Measurements from ENCODE around the gene DUSP22. TPM values are rescaled to one million over a fixed set of nuclear protein-coding genes. Genes with fewer than 3 reads are reported as not detected.

DUSP22 gene
- total RNA-seq, 1 experiment from 2014 or later: 19.2 TPM

DNA sequence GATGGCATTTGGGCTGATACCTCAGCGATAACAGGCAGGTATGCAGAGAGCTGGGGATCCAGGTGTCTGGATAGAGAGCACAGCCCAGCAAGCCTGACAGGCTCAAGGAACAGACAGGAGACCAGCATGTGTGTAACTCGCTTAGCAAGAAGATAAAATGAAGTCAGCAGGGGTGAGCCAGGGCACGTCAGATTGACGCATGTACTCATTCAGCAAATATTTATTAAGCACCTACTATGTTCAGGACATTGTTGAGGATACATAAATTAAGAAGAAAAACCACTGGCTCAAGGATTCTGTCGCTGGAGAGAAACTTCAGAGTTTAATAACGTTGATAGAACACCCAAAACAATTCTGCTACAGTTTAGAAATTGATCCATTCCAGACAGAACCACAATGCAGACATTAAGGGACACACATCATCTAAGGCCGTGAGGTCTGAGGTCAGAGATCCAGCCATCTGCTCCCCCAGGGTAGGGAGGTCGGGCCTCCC lies 1.0 kb upstream of the DUSP22 start:
- CTCF ChIA-PET: no interaction called here
- H3K4me2 ChIP-seq (ENCODE audit: low read length): peak overlapping the region; percentile 95
- no peaks in the 10 kb centered on the region for H3K9me2 ChIP-seq (ENCODE audit: insufficient read depth)
- RAD21 ChIA-PET (ENCODE audit: low non-redundant PET in 1 of 2, low total read pairs in 2 of 2, uncharacterized antibody in 2 of 2, unreplicated experiment in 2 of 2): no interaction called here
- H3K79me2 ChIP-seq (ENCODE audit: insufficient read depth, low read length): no peaks in the 10 kb centered on the region
- DNase-seq (ENCODE audit: low read depth, low spot score) (no peak), ATAC-seq (peak; percentile 16)
- peak overlapping the region; percentile 73 for H3K9ac ChIP-seq (ENCODE audit: low read length)
- H3K4me1 ChIP-seq (ENCODE audit: control insufficient read depth in 1 of 2, insufficient read depth in 2 of 2, low read length in 2 of 2): peaks cover 11 to 17% of the 10 kb centered on the region in 2 experiments; a peak in 3 of 4 replicates
- POLR2A ChIA-PET: no interaction called here
- H3K27me3 ChIP-seq (ENCODE audit: insufficient read depth, low read length): peaks cover 10% of the 10 kb centered on the region; the same call in 1 of the 2 replicates
- no peaks in the 10 kb centered on the region for H3K9me3 ChIP-seq (ENCODE audit: control insufficient read depth in 1 of 2, insufficient read depth in 1 of 2, low read depth in 1 of 2, low read length in 2 of 2)
- no peaks in the 10 kb centered on the region for H4K20me1 ChIP-seq (ENCODE audit: insufficient read depth)
- H2AFZ ChIP-seq (ENCODE audit: low read depth, low read length, poor library complexity, severe bottlenecking): no peak overlapping the region
- BruUV-seq (replicated peaks): TSS peak; percentile 90
- no peak for TF ChIP-seq SRF (IDR thresholded peaks at IDR 0.05; ENCODE audit: low read depth)
- no peak for TF ChIP-seq RAD21 (IDR thresholded peaks at IDR 0.05; ENCODE audit: low read depth)
- no peak for TF ChIP-seq ELF1 (IDR thresholded peaks at IDR 0.05; ENCODE audit: borderline replicate concordance, low read depth)
- TF ChIP-seq, protein P1, sequence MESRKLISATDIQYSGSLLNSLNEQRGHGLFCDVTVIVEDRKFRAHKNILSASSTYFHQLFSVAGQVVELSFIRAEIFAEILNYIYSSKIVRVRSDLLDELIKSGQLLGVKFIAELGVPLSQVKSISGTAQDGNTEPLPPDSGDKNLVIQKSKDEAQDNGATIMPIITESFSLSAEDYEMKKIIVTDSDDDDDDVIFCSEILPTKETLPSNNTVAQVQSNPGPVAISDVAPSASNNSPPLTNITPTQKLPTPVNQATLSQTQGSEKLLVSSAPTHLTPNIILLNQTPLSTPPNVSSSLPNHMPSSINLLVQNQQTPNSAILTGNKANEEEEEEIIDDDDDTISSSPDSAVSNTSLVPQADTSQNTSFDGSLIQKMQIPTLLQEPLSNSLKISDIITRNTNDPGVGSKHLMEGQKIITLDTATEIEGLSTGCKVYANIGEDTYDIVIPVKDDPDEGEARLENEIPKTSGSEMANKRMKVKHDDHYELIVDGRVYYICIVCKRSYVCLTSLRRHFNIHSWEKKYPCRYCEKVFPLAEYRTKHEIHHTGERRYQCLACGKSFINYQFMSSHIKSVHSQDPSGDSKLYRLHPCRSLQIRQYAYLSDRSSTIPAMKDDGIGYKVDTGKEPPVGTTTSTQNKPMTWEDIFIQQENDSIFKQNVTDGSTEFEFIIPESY (IDR thresholded peaks at IDR 0.05; ENCODE audit: extremely low read depth, insufficient replicate concordance, low read length): no peak
- TF ChIP-seq EZH2 (IDR thresholded peaks at IDR 0.05): no peak
- no peak for TF ChIP-seq SP1 (IDR thresholded peaks at IDR 0.05; ENCODE audit: low read depth)
- TF ChIP-seq, protein P2, sequence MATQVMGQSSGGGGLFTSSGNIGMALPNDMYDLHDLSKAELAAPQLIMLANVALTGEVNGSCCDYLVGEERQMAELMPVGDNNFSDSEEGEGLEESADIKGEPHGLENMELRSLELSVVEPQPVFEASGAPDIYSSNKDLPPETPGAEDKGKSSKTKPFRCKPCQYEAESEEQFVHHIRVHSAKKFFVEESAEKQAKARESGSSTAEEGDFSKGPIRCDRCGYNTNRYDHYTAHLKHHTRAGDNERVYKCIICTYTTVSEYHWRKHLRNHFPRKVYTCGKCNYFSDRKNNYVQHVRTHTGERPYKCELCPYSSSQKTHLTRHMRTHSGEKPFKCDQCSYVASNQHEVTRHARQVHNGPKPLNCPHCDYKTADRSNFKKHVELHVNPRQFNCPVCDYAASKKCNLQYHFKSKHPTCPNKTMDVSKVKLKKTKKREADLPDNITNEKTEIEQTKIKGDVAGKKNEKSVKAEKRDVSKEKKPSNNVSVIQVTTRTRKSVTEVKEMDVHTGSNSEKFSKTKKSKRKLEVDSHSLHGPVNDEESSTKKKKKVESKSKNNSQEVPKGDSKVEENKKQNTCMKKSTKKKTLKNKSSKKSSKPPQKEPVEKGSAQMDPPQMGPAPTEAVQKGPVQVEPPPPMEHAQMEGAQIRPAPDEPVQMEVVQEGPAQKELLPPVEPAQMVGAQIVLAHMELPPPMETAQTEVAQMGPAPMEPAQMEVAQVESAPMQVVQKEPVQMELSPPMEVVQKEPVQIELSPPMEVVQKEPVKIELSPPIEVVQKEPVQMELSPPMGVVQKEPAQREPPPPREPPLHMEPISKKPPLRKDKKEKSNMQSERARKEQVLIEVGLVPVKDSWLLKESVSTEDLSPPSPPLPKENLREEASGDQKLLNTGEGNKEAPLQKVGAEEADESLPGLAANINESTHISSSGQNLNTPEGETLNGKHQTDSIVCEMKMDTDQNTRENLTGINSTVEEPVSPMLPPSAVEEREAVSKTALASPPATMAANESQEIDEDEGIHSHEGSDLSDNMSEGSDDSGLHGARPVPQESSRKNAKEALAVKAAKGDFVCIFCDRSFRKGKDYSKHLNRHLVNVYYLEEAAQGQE (IDR thresholded peaks at IDR 0.05; ENCODE audit: low read depth): no peak
- H3K36me3 ChIP-seq (ENCODE audit: control insufficient read depth in 1 of 2, insufficient read depth in 2 of 2, low read length in 2 of 2): no peaks in the 10 kb centered on the region
- peak overlapping the region; percentile 93 for H3K27ac ChIP-seq (ENCODE audit: low read depth, low read length)
- intact Hi-C loops (cut with micrococcal nuclease): loop anchor here (5.0 kb wide), 1 partner anchor 116 kb away; no protein-coding TSS in a partner anchor
- peak overlapping the region; percentile 61 to 69 for H3K4me3 ChIP-seq (replicated peaks in 1 of 2; ENCODE audit: low read depth in 1 of 2, low read length in 2 of 2)
